CD14-positive monocyte (primary cell): ENCODE measurements around the gene RANBP2. TPM values are rescaled to one million over a fixed set of nuclear protein-coding genes. Genes with fewer than 3 reads are reported as not detected.
A peak's percentile ranks its signal among the peaks of the same experiment; 100 is the strongest.
"Not testable (repeated sequence)": the region's sequence is repeated elsewhere in the genome, so short reads cannot be mapped to it uniquely, and the experiment has no call there.

Experiments
- DNase-seq, 3 donors: peaks; one replicate each; pipeline ENCODE4 v3.0.0-alpha.2; 2011 to 2022
- H2AFZ ChIP-seq: 2 replicates; pipeline ENCODE4 v1.6.0; 2012; ENCODE audit warnings: mild to moderate bottlenecking, low read depth, low read length, inconsistent platforms; ENCODE audit not compliant: insufficient read depth, poor library complexity, severe bottlenecking
- H3K27ac ChIP-seq, 2 donors: 1 replicate in 1 of 2; 2 replicates in 1 of 2; pipeline ENCODE4 v1.5.1; 2012 to 2013; ENCODE audit warnings: low read length in 2 of 2, control low read depth in 1 of 2, inconsistent platforms in 1 of 2, low read depth in 1 of 2, mild to moderate bottlenecking in 1 of 2
- H3K27me3 ChIP-seq, 2 donors: one replicate each; pipeline versions ENCODE4 v1.6.0 to v1.6.1; 2011 to 2013; ENCODE audit warnings: low read length in 2 of 2; ENCODE audit not compliant: control insufficient read depth in 2 of 2, insufficient read depth in 2 of 2
- H3K36me3 ChIP-seq, 2 donors: replicated peaks in 1 of 2; 1 replicate in 1 of 2; 2 replicates in 1 of 2; pipeline versions ENCODE4 v1.5.1 to v1.6.1; 2012 to 2013; ENCODE audit warnings: low read length in 2 of 2, control low read depth in 1 of 2, inconsistent platforms in 1 of 2, mild to moderate bottlenecking in 1 of 2; ENCODE audit not compliant: insufficient read depth in 2 of 2, control insufficient read depth in 1 of 2
- H3K4me1 ChIP-seq, 2 donors: 1 replicate in 1 of 2; 2 replicates in 1 of 2; pipeline versions ENCODE4 v1.5.1 to v1.6.1; 2012 to 2013; ENCODE audit warnings: low read length in 2 of 2, control low read depth in 1 of 2, inconsistent platforms in 1 of 2, mild to moderate bottlenecking in 1 of 2, moderate library complexity in 1 of 2; ENCODE audit not compliant: insufficient read depth in 2 of 2, control insufficient read depth in 1 of 2
- H3K4me2 ChIP-seq: replicated peaks from 2 replicates; pipeline ENCODE3; 2012; ENCODE audit warnings: low read length, moderate library complexity, mild to moderate bottlenecking; ENCODE audit not compliant: poor library complexity, severe bottlenecking; ENCODE audit errors: extremely low read depth
- H3K4me3 ChIP-seq, 3 experiments: fragments of 200-600 bp in 1 of 3; sonication (generic) in 1 of 3; replicated peaks in 1 of 3; 1 replicate in 2 of 3; 2 replicates in 1 of 3; pipeline ENCODE4 v1.5.1; 2011 to 2013; ENCODE audit warnings: low read length in 3 of 3, mild to moderate bottlenecking in 3 of 3, control low read depth in 2 of 3, low read depth in 2 of 3, inconsistent platforms in 1 of 3, moderate library complexity in 1 of 3
- H3K79me2 ChIP-seq: 2 replicates; pipeline ENCODE4 v1.6.0; 2012; ENCODE audit warnings: mild to moderate bottlenecking, control low read depth, inconsistent platforms, low read length, moderate library complexity; ENCODE audit not compliant: insufficient read depth
- H3K9ac ChIP-seq: 2 replicates; pipeline ENCODE4 v1.6.0; 2017; ENCODE audit warnings: low read length, mild to moderate bottlenecking; ENCODE audit not compliant: insufficient read depth, poor library complexity, severe bottlenecking
- H3K9me3 ChIP-seq, 2 donors: replicated peaks in 1 of 2; 1 replicate in 1 of 2; 2 replicates in 1 of 2; pipeline versions ENCODE4 v1.5.1 to v1.6.1; 2012 to 2013; ENCODE audit warnings: low read length in 2 of 2, control low read depth in 1 of 2; ENCODE audit not compliant: control insufficient read depth in 1 of 2, insufficient read depth in 1 of 2
- H4K20me1 ChIP-seq: 2 replicates; pipeline ENCODE4 v1.6.0; 2012; ENCODE audit warnings: mild to moderate bottlenecking, low read length, control low read depth, moderate library complexity; ENCODE audit not compliant: insufficient read depth
- H3K27ac Mint-ChIP-seq, 7 donors: one replicate each; pipeline ENCODE4 v1.8.0; 2020; ENCODE audit warnings: mild to moderate bottlenecking in 7 of 7, mixed read lengths in 7 of 7, moderate library complexity in 6 of 7, inconsistent platforms in 2 of 7
- H3K27me3 Mint-ChIP-seq, 3 donors: one replicate each; pipeline ENCODE4 v1.8.0; 2021 to 2022; ENCODE audit warnings: low read depth in 3 of 3, mild to moderate bottlenecking in 3 of 3, mixed read lengths in 3 of 3, moderate library complexity in 3 of 3, inconsistent platforms in 1 of 3
- H3K36me3 Mint-ChIP-seq, 2 donors: one replicate each; pipeline ENCODE4 v1.8.0; 2020; ENCODE audit warnings: mixed read lengths in 2 of 2, inconsistent platforms in 1 of 2, mild to moderate bottlenecking in 1 of 2
- H3K4me1 Mint-ChIP-seq: one replicate; pipeline ENCODE4 v1.8.0; 2020; ENCODE audit warnings: mild to moderate bottlenecking, mixed read lengths
- H3K4me3 Mint-ChIP-seq, 2 donors: one replicate each; pipeline ENCODE4 v1.8.0; 2020; ENCODE audit warnings: mild to moderate bottlenecking in 2 of 2, mixed read lengths in 2 of 2, moderate library complexity in 1 of 2
- H3K9me3 Mint-ChIP-seq, 7 donors: one replicate each; pipeline ENCODE4 v1.8.0; 2020 to 2022; ENCODE audit warnings: mixed read lengths in 7 of 7, mild to moderate bottlenecking in 6 of 7, moderate library complexity in 6 of 7, inconsistent platforms in 2 of 7
- WGBS: methylation state at CpG from one replicate; pipeline ENCODE4 v1.1.5; 2013; ENCODE audit warnings: missing lambda C conversion rate; ENCODE audit not compliant: insufficient coverage; 5-methylcytosine and 5-hydroxymethylcytosine counted together
- intact Hi-C, 2 donors: fragments of 100-400 bp; cut with micrococcal nuclease; formaldehyde crosslinking; loops; one replicate each; pipeline versions ENCODE4 v1.15.0 to v1.15.1; 2023
- polyA plus RNA-seq, 3 donors: library from polyadenylated mRNA; depleted of rRNA in 1 of 3; unstranded in 2 of 3; stranded (reverse) in 1 of 3; fragments of 300-500 nt in 2 of 3; fragments of >200 nt in 1 of 3; fragmentation: Illumina TruSeq in 2 of 3; gene quantifications; 1 replicate in 2 of 3; 2 replicates in 1 of 3; pipeline ENCODE4 v1.2.3, GENCODE V29; 2012 to 2021
- TF ChIP-seq, protein P1 (sequence below): fragments of 200-600 bp; IDR thresholded peaks from one replicate; pipeline ENCODE4 v1.8.0; 2022; ENCODE audit warnings: antibody characterized with exemption, mild to moderate bottlenecking

Gene RANBP2
- polyA plus RNA-seq, 3 donors: 6.8 to 7.3 (median 7.0) TPM

DNA sequence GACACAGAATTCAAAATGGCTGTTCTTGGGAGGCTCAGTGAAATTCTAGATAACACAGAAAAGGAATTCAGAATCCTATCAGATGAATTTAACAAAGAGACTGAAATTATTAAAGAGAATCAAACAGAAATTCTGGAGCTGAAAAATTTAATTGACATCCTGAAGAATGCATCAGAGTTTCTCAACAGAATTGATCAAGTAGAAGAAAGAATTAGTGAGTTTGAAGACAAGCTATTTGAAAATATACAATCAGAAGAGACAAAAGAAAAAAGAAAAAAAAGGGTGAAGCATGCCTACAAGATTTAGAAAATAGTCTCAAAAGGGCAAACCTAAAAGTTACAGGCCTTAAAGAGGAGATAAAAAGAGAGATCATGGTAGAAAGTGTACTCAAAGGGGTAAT, 12.0 kb upstream of the RANBP2 start:
- Histone ChIP-seq H3K4me2 (no peak overlapping the region), H3K4me3 (no peak overlapping the region), H3K27ac (no peak overlapping the region), H3K36me3 (no peaks in the 10 kb centered on the region), H4K20me1 (no peaks in the 10 kb centered on the region), H2AFZ (no peak overlapping the region), H3K9ac (no peak overlapping the region), H3K79me2 (no peaks in the 10 kb centered on the region), H3K27me3 (no peaks in the 10 kb centered on the region), H3K9me3 (no peaks in the 10 kb centered on the region), H3K4me1 (no peaks in the 10 kb centered on the region)
- no peaks in the 10 kb centered on the region for H3K4me1 Mint-ChIP-seq
- H3K27me3 Mint-ChIP-seq: peaks cover 2 to 4% (median 2%) of the 10 kb centered on the region in 3 donors
- H3K4me3 Mint-ChIP-seq: no peak overlapping the region
- intact Hi-C loops: no loop called here
- peaks cover 0 to 2% of the 10 kb centered on the region in 2 donors for H3K36me3 Mint-ChIP-seq
- no peak for DNase-seq
- peak overlapping the region in 1 of 7 donors; percentile 2 for H3K27ac Mint-ChIP-seq
- TF ChIP-seq, protein P1, sequence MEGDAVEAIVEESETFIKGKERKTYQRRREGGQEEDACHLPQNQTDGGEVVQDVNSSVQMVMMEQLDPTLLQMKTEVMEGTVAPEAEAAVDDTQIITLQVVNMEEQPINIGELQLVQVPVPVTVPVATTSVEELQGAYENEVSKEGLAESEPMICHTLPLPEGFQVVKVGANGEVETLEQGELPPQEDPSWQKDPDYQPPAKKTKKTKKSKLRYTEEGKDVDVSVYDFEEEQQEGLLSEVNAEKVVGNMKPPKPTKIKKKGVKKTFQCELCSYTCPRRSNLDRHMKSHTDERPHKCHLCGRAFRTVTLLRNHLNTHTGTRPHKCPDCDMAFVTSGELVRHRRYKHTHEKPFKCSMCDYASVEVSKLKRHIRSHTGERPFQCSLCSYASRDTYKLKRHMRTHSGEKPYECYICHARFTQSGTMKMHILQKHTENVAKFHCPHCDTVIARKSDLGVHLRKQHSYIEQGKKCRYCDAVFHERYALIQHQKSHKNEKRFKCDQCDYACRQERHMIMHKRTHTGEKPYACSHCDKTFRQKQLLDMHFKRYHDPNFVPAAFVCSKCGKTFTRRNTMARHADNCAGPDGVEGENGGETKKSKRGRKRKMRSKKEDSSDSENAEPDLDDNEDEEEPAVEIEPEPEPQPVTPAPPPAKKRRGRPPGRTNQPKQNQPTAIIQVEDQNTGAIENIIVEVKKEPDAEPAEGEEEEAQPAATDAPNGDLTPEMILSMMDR: no peak
- peaks cover 3 to 13% (median 10%) of the 10 kb centered on the region in 7 donors for H3K9me3 Mint-ChIP-seq

GRCh38 chr2:108716971-108717370, 2.3 kb upstream of the RANBP2 start:
- not testable (repeated sequence) for H3K9me3 ChIP-seq, H3K36me3 Mint-ChIP-seq, H3K9ac ChIP-seq, H3K27me3 ChIP-seq, H3K27ac Mint-ChIP-seq, H3K27me3 Mint-ChIP-seq, H3K27ac ChIP-seq, H3K4me1 Mint-ChIP-seq, DNase-seq, H3K4me3 ChIP-seq, H3K4me3 Mint-ChIP-seq, H3K4me2 ChIP-seq, H3K36me3 ChIP-seq, H4K20me1 ChIP-seq, H3K9me3 Mint-ChIP-seq, H2AFZ ChIP-seq
- H3K4me1 ChIP-seq: peaks cover 9 to 13% of the 10 kb centered on the region in 2 donors
- intact Hi-C loops: loop anchor here in 1 of 2 donors (10.0 kb wide), 1 partner anchor 112 kb away; no protein-coding TSS in a partner anchor
- peaks cover 26% of the 10 kb centered on the region for H3K79me2 ChIP-seq
- WGBS: 95% methylated on average over 3 of the region's 6 CpGs

DNA sequence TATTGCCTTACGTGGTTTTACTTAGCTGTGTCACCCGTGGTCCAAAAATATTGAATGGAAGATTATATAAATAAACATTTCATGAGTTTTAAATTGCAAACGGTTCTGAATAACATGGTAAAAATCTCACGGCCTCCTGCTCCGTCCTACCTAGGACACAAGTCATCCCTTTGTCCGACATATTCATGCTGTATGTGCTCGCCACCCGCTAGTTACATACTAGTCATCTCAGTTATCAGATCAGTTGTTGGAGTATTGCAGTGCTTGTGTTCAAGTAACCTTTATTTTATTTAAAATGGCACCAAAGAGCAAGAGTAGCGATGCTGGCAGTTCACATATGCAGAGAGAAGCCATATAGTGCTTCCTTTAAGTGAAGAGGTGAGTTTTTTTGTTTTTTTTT, 6.8 kb downstream of the RANBP2 start:
- H3K36me3 Mint-ChIP-seq: peaks cover 2 to 12% of the 10 kb centered on the region in 2 donors
- H3K36me3 ChIP-seq, H2AFZ ChIP-seq, H3K4me2 ChIP-seq, H3K4me3 Mint-ChIP-seq, H3K27me3 ChIP-seq, H3K27ac ChIP-seq, DNase-seq, intact Hi-C loops, H3K4me3 ChIP-seq, H3K4me1 ChIP-seq, H3K9ac ChIP-seq, H3K27me3 Mint-ChIP-seq, H3K9me3 ChIP-seq, H3K9me3 Mint-ChIP-seq: not testable (repeated sequence)
- Histone ChIP-seq H4K20me1 (peaks cover 46% of the 10 kb centered on the region), H3K79me2 (peaks cover 66% of the 10 kb centered on the region)
- 90% methylated on average over 2 of the region's 9 CpGs for WGBS
- peak overlapping the region in 3 of 7 donors; percentile 17 to 71 (median 26) for H3K27ac Mint-ChIP-seq
- peaks cover 23% of the 10 kb centered on the region for H3K4me1 Mint-ChIP-seq

GRCh38 chr2:108734656-108735055, 15.4 kb downstream of the RANBP2 start:
- H3K4me3 Mint-ChIP-seq, H3K4me3 ChIP-seq, H3K27me3 Mint-ChIP-seq, DNase-seq, H3K4me1 Mint-ChIP-seq, H2AFZ ChIP-seq, H4K20me1 ChIP-seq, H3K9ac ChIP-seq, H3K79me2 ChIP-seq, H3K27ac ChIP-seq, H3K4me1 ChIP-seq, intact Hi-C loops, H3K9me3 ChIP-seq, H3K27me3 ChIP-seq, H3K4me2 ChIP-seq, H3K9me3 Mint-ChIP-seq: not testable (repeated sequence)
- H3K27ac Mint-ChIP-seq: peak overlapping the region in 4 of 7 donors; percentile 4 to 73 (median 48)
- H3K36me3 Mint-ChIP-seq: peaks cover 45 to 64% of the 10 kb centered on the region in 2 donors
- H3K36me3 ChIP-seq: peaks cover 9 to 55% of the 10 kb centered on the region in 2 donors
- WGBS: 100% methylated on average over 1 of the region's 6 CpGs
